ENCODE results near the gene EXT2. TPM values are rescaled to one million over a fixed set of nuclear protein-coding genes. Genes with fewer than 3 reads are reported as not detected.

The EXT2 gene
- total RNA-seq, 1 donor from 2014 or later, result 67.7 TPM

DNA sequence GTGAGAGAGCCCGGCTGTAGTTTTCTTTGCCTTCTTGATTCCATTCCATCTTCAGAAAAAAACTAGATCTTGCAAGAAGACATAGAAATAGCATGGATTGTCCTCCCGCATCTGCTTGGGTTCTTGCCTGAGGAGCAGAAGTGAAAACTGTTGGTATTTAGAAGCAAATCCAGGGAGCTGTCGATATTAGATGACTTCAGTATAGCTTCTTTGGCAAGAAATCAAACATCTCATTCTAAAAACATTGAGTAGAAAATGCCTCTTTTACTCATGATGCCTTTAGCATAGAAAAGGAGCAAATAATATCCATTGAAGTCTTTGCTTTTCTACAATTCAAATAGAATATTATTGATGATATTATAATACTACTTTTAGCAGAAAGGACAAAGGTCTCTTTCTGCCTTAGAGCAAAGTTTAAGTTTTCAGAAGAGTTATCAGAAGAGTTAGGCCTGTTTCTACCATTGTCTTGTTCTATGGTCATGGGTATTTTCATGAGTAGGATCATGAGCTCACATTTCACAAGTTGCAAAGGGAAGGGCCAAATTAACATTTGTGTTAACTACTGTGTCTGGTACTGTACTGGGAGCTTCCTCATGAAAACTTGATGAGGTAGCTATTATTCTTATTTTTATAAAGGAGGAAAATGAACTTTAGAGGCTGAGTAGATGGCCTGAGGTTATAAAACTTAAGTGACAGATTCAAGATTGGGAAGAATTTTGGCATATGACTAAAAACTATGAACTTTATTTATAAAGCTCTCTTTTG is 49.7 kb downstream of the EXT2 start:
- TF ChIP-seq, protein P1, sequence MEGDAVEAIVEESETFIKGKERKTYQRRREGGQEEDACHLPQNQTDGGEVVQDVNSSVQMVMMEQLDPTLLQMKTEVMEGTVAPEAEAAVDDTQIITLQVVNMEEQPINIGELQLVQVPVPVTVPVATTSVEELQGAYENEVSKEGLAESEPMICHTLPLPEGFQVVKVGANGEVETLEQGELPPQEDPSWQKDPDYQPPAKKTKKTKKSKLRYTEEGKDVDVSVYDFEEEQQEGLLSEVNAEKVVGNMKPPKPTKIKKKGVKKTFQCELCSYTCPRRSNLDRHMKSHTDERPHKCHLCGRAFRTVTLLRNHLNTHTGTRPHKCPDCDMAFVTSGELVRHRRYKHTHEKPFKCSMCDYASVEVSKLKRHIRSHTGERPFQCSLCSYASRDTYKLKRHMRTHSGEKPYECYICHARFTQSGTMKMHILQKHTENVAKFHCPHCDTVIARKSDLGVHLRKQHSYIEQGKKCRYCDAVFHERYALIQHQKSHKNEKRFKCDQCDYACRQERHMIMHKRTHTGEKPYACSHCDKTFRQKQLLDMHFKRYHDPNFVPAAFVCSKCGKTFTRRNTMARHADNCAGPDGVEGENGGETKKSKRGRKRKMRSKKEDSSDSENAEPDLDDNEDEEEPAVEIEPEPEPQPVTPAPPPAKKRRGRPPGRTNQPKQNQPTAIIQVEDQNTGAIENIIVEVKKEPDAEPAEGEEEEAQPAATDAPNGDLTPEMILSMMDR (IDR thresholded peaks at IDR 0.05; ENCODE audit: insufficient read depth, low read depth, low read length), result no peak
- no peak for TF ChIP-seq EZH2 (IDR thresholded peaks at IDR 0.05; ENCODE audit: insufficient read depth, low read length)
- H2AFZ ChIP-seq (ENCODE audit: low read depth, low read length), result no peak overlapping the region
- no peaks in the 10 kb centered on the region for H3K4me1 ChIP-seq (ENCODE audit: insufficient read depth, low read length)
- H3K9me3 ChIP-seq (ENCODE audit: insufficient read depth, low read depth, low read length), result no peaks in the 10 kb centered on the region
- no peak overlapping the region for H3K4me3 ChIP-seq (ENCODE audit: insufficient read depth, low read depth, low read length)
- H3K27me3 ChIP-seq (ENCODE audit: insufficient read depth, low read length), result no peaks in the 10 kb centered on the region
- H3K4me1 Mint-ChIP-seq (ENCODE audit: low read depth, unreplicated experiment), result peaks cover 4% of the 10 kb centered on the region
- no peak overlapping the region for H3K27ac ChIP-seq (ENCODE audit: low read depth, low read length)
- no peak overlapping the region for H3K9ac ChIP-seq (ENCODE audit: low read length)
- no peaks in the 10 kb centered on the region for H4K20me1 ChIP-seq (ENCODE audit: insufficient read depth, low read length)
- H3K9me3 Mint-ChIP-seq (ENCODE audit: unreplicated experiment), result no peaks in the 10 kb centered on the region
- no peak for DNase-seq (ENCODE audit: low read depth)
- no peak overlapping the region for H3K4me3 Mint-ChIP-seq (ENCODE audit: unreplicated experiment)
- no peak for FAIRE-seq
- H3K36me3 ChIP-seq (ENCODE audit: insufficient read depth, low read length), result no peaks in the 10 kb centered on the region
- H3K27me3 Mint-ChIP-seq (ENCODE audit: low read depth, unreplicated experiment), result no peaks in the 10 kb centered on the region
- no peak overlapping the region for H3K4me2 ChIP-seq (ENCODE audit: low read length)
- H3K79me2 ChIP-seq (ENCODE audit: insufficient read depth, low read length), result no peaks in the 10 kb centered on the region
- no peak overlapping the region for H3K27ac Mint-ChIP-seq (ENCODE audit: unreplicated experiment)
- peaks cover 4% of the 10 kb centered on the region for H3K36me3 Mint-ChIP-seq (ENCODE audit: low read depth, unreplicated experiment)

DNA sequence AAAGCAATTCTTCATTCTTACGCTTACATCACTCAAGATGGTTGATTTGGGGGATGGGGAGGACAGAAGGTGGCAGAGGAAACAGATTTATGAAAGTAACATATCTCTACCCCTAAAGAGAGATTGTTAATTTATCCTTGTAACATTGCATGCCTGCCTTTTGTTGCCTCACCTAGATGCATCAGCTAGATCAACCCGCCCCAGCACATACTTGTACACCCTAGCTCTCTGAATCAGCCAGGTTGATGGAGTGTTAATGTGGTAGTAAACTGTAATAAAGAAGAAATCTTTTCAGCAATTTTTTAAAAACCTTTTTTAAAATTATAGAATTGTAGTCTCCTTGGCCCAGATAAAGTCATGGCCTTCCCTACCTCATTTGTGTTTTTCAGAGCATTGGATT is 51.5 kb downstream of the EXT2 start:
- Mint-ChIP-seq H3K4me3 (ENCODE audit: unreplicated experiment) (no peak overlapping the region), H3K4me1 (ENCODE audit: low read depth, unreplicated experiment) (peaks cover 4% of the 10 kb centered on the region), H3K27me3 (ENCODE audit: low read depth, unreplicated experiment) (no peaks in the 10 kb centered on the region), H3K27ac (ENCODE audit: unreplicated experiment) (no peak overlapping the region), H3K9me3 (ENCODE audit: unreplicated experiment) (peaks cover 2% of the 10 kb centered on the region), H3K36me3 (ENCODE audit: low read depth, unreplicated experiment) (peaks cover 10% of the 10 kb centered on the region)
- Histone ChIP-seq H3K79me2 (ENCODE audit: insufficient read depth, low read length) (no peaks in the 10 kb centered on the region), H3K9ac (ENCODE audit: low read length) (no peak overlapping the region), H3K9me3 (ENCODE audit: insufficient read depth, low read depth, low read length) (no peaks in the 10 kb centered on the region), H2AFZ (ENCODE audit: low read depth, low read length) (no peak overlapping the region), H3K4me2 (ENCODE audit: low read length) (no peak overlapping the region), H3K4me3 (ENCODE audit: insufficient read depth, low read depth, low read length) (no peak overlapping the region), H3K27ac (ENCODE audit: low read depth, low read length) (no peak overlapping the region), H4K20me1 (ENCODE audit: insufficient read depth, low read length) (no peaks in the 10 kb centered on the region), H3K27me3 (ENCODE audit: insufficient read depth, low read length) (no peaks in the 10 kb centered on the region), H3K36me3 (ENCODE audit: insufficient read depth, low read length) (no peaks in the 10 kb centered on the region), H3K4me1 (ENCODE audit: insufficient read depth, low read length) (no peaks in the 10 kb centered on the region)
- TF ChIP-seq, protein P1 (IDR thresholded peaks at IDR 0.05; ENCODE audit: insufficient read depth, low read depth, low read length), result no peak
- TF ChIP-seq EZH2 (IDR thresholded peaks at IDR 0.05; ENCODE audit: insufficient read depth, low read length), result no peak
- DNase-seq (ENCODE audit: low read depth) (no peak), FAIRE-seq (no peak)

DNA sequence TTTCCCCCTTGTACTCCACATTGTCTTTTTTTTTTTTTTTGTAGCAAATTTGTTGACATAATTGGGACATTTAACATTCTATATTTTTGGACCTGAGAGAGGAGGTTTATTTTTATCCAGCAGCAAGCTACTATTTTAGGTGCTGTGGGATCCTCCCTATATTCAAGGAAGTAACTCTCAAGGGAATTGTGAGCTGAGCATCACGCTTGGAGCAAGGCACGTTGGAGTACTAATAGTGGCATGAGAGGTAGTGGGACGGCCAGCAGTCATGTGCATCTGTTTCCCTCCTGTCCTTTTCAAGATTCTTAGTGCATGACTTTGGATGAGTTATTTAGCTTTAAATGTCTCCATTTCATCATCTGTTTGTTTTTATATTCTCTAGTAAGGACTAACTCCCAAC is 52.3 kb downstream of the EXT2 start:
- no peaks in the 10 kb centered on the region for H3K4me1 ChIP-seq (ENCODE audit: insufficient read depth, low read length)
- no peaks in the 10 kb centered on the region for H3K27me3 Mint-ChIP-seq (ENCODE audit: low read depth, unreplicated experiment)
- H4K20me1 ChIP-seq (ENCODE audit: insufficient read depth, low read length), result no peaks in the 10 kb centered on the region
- FAIRE-seq, result no peak
- TF ChIP-seq EZH2 (IDR thresholded peaks at IDR 0.05; ENCODE audit: insufficient read depth, low read length), result no peak
- TF ChIP-seq, protein P1 (IDR thresholded peaks at IDR 0.05; ENCODE audit: insufficient read depth, low read depth, low read length), result no peak
- H3K4me1 Mint-ChIP-seq (ENCODE audit: low read depth, unreplicated experiment), result peaks cover 4% of the 10 kb centered on the region
- H3K9me3 Mint-ChIP-seq (ENCODE audit: unreplicated experiment), result peaks cover 2% of the 10 kb centered on the region
- no peak overlapping the region for H3K9ac ChIP-seq (ENCODE audit: low read length)
- H3K36me3 Mint-ChIP-seq (ENCODE audit: low read depth, unreplicated experiment), result peaks cover 11% of the 10 kb centered on the region
- H3K79me2 ChIP-seq (ENCODE audit: insufficient read depth, low read length), result no peaks in the 10 kb centered on the region
- H3K9me3 ChIP-seq (ENCODE audit: insufficient read depth, low read depth, low read length), result no peaks in the 10 kb centered on the region
- H3K4me3 Mint-ChIP-seq (ENCODE audit: unreplicated experiment), result no peak overlapping the region
- no peak overlapping the region for H3K27ac ChIP-seq (ENCODE audit: low read depth, low read length)
- no peak for DNase-seq (ENCODE audit: low read depth)
- no peak overlapping the region for H2AFZ ChIP-seq (ENCODE audit: low read depth, low read length)
- H3K4me2 ChIP-seq (ENCODE audit: low read length), result no peak overlapping the region
- no peaks in the 10 kb centered on the region for H3K27me3 ChIP-seq (ENCODE audit: insufficient read depth, low read length)
- H3K36me3 ChIP-seq (ENCODE audit: insufficient read depth, low read length), result no peaks in the 10 kb centered on the region
- no peak overlapping the region for H3K4me3 ChIP-seq (ENCODE audit: insufficient read depth, low read depth, low read length)
- no peak overlapping the region for H3K27ac Mint-ChIP-seq (ENCODE audit: unreplicated experiment)

Data from astrocyte (in vitro differentiated cells and primary cell).